GM19099 (cell line): ENCODE results near the gene SCAPER.

Experiments
- POLR2A ChIP-seq: IDR thresholded peaks from 3 replicates; pipeline ENCODE4 v1.6.1; 2011; ENCODE audit warnings: low read depth; ENCODE audit not compliant: insufficient read length; ENCODE audit errors: extremely low read depth

The SCAPER gene

GRCh38 chr15:76667943-76668715 lies 237.0 kb downstream of the SCAPER start:
- no peak for TF ChIP-seq POLR2A

- no peak for TF ChIP-seq POLR2A
Measured at GRCh38 chr15:76664895-76665294, 240.2 kb downstream of the SCAPER start.

- no peak for TF ChIP-seq POLR2A
Measured at GRCh38 chr15:76664411-76664810, 240.7 kb downstream of the SCAPER start.

- no peak for TF ChIP-seq POLR2A
Measured at GRCh38 chr15:76663529-76663928, 241.6 kb downstream of the SCAPER start.

GRCh38 chr15:76648732-76649444 lies 256.3 kb downstream of the SCAPER start:
- no peak for TF ChIP-seq POLR2A

DNA sequence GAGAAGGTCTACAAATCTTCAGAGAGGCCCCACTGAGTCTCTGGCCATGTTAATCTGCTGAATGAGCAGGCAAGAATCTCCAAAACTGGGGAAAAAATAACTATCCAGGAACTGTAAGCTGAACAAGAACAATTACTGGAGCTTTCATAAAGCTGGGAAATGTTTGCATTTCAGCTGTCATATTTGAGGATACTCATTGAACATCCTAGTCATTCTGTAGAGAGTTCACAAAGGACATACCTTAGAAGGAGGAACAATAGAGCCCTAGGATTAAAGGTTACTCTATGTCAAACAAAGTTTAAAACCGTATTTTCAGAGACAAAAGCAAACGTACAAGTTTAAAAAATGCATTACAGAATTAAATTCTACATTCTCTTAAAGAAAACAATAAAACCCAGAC lies 257.5 kb downstream of the SCAPER start:
- no peak for TF ChIP-seq POLR2A

DNA sequence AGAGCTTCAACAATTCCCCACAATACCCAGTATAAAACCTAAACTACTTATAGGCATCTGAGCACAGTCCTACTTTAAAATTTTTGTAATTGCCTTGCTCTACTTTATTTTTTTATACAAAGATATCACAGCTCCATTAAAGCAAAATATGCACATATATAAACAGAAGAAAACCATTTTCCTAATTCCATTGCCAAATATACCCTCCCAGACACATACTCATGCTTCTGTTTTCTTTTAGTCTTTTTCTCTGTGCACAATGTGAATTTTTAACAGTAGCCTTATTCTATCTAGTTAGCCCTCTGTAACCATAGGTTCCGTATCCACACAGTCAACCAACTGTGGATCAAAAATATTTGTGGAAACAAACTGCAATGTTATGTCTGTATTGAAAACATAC lies 260.5 kb downstream of the SCAPER start:
- no peak for TF ChIP-seq POLR2A

GRCh38 chr15:76642671-76643070 lies 262.5 kb downstream of the SCAPER start:
- TF ChIP-seq POLR2A = no peak

DNA sequence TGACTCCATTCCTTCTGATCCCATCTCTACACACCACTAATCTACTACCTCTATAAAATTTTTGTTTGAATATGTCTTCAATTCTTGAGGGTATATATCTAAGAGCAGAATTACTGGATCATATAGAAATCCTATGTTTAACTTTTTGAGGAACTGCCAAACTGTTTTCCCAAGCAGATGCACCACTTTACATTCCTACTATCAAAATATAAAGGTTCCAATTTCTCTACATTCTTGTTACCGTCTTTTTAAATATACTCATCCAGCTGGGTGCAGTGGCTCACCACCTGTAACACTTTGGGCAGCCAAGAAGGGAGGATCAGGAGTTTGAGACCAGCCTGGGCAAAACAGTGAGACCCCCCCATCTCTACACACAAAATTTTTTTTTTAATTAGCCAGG lies 268.0 kb downstream of the SCAPER start:
- TF ChIP-seq POLR2A = no peak

GRCh38 chr15:76636059-76636458 lies 269.1 kb downstream of the SCAPER start:
- TF ChIP-seq POLR2A = no peak

DNA sequence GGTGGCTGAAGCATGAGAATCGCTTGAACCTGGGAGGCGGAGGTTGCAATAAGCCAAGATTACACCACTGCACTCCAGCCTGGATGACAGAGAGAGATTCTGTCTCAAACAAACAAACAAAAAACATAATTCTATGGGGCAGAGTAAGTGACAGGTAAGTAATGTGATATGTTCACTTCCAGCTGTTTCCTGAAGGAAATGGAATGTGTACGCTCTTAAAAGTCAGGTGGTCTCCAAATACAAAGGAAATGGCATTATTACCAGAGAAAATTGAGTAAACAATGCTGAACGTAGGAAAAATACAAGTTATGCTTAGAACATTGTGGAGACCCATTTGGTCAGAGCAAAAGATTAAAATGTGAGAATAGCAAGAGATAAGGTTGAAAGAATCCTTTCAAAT lies 278.5 kb downstream of the SCAPER start:
- TF ChIP-seq POLR2A = no peak

GRCh38 chr15:76625267-76625666 lies 279.9 kb downstream of the SCAPER start:
- no peak for TF ChIP-seq POLR2A

GRCh38 chr15:76614725-76615124 lies 290.4 kb downstream of the SCAPER start:
- TF ChIP-seq POLR2A = no peak

GRCh38 chr15:76588811-76589747 lies 316.1 kb downstream of the SCAPER start:
- no peak for TF ChIP-seq POLR2A

- no peak for TF ChIP-seq POLR2A
Measured at GRCh38 chr15:76585576-76585897, 319.6 kb downstream of the SCAPER start.
